ENCODE results near the gene APOL4. TPM values are rescaled to one million over a fixed set of nuclear protein-coding genes. Genes with fewer than 3 reads are reported as not detected.
A peak's percentile ranks its signal among the peaks of the same experiment; 100 is the strongest.
"Not testable (repeated sequence)": the region's sequence is repeated elsewhere in the genome, so short reads cannot be mapped to it uniquely, and the experiment has no call there.

Gene APOL4
- total RNA-seq, 1 donor from 2014 or later, result 16.1 TPM

GRCh38 chr22:36231051-36231450, 29.4 kb upstream of the APOL4 start:
- not testable (repeated sequence) for DNase-seq

- not testable (repeated sequence) for DNase-seq
These were observed 28.0 kb upstream of the APOL4 start for GRCh38 chr22:36229649-36230048.

GRCh38 chr22:36228944-36229343, 27.3 kb upstream of the APOL4 start:
- DNase-seq, result no peak

- not testable (repeated sequence) for DNase-seq
These were observed 26.8 kb upstream of the APOL4 start for GRCh38 chr22:36228369-36228768.

- DNase-seq, result no peak
These were observed 26.2 kb upstream of the APOL4 start for GRCh38 chr22:36227806-36228205.

- no peak for DNase-seq
These were observed 25.8 kb upstream of the APOL4 start for GRCh38 chr22:36227396-36227795.

- no peak for DNase-seq
These were observed 24.6 kb upstream of the APOL4 start for GRCh38 chr22:36226189-36226588.

GRCh38 chr22:36225333-36225922, 23.8 kb upstream of the APOL4 start:
- no peak for DNase-seq

GRCh38 chr22:36224245-36224644, 22.6 kb upstream of the APOL4 start:
- no peak for DNase-seq

GRCh38 chr22:36223504-36223903, 21.9 kb upstream of the APOL4 start:
- DNase-seq, result no peak

- no peak for DNase-seq
These were observed 21.4 kb upstream of the APOL4 start for GRCh38 chr22:36222887-36223450.

GRCh38 chr22:36221799-36222751, 20.5 kb upstream of the APOL4 start:
- DNase-seq, result peak; percentile 14

- DNase-seq, result no peak
These were observed 18.9 kb upstream of the APOL4 start for GRCh38 chr22:36220451-36220921.

- no peak for DNase-seq
These were observed 17.1 kb upstream of the APOL4 start for GRCh38 chr22:36218648-36219193.

GRCh38 chr22:36215981-36216380, 14.4 kb upstream of the APOL4 start:
- no peak for DNase-seq

GRCh38 chr22:36213586-36213985, 12.0 kb upstream of the APOL4 start:
- DNase-seq, result no peak

- no peak for DNase-seq
These were observed 11.3 kb upstream of the APOL4 start for GRCh38 chr22:36212901-36213300.

- DNase-seq, result no peak
These were observed 9.7 kb upstream of the APOL4 start for GRCh38 chr22:36211237-36211861.

- DNase-seq, result no peak
These were observed 8.6 kb upstream of the APOL4 start for GRCh38 chr22:36210224-36210623.

GRCh38 chr22:36209488-36209908, 7.9 kb upstream of the APOL4 start:
- DNase-seq, result not testable (repeated sequence)

GRCh38 chr22:36208914-36209313, 7.3 kb upstream of the APOL4 start:
- no peak for DNase-seq

GRCh38 chr22:36208162-36208765, 6.7 kb upstream of the APOL4 start:
- no peak for DNase-seq

All from skin of body (tissue), 2 donors.